ENCODE data around the gene FBRSL1. TPM values are rescaled to one million over a fixed set of nuclear protein-coding genes. Genes with fewer than 3 reads are reported as not detected.
A peak's percentile ranks its signal among the peaks of the same experiment; 100 is the strongest.

FBRSL1 gene
- total RNA-seq, 1 experiment from 2014 or later: 96.1 TPM

- no peak for DNase-seq
- BruUV-seq (replicated peaks): no TSS peak
These were observed 12.1 kb upstream of the FBRSL1 start for GRCh38 chr12:132477703-132478432.

GRCh38 chr12:132478433-132478803 is 11.5 kb upstream of the FBRSL1 start:
- Histone ChIP-seq H3K4me1 (no peaks in the 10 kb centered on the region), H3K4me3 (ENCODE audit: low read depth, low read length) (no peak overlapping the region), H3K9me3 (peaks cover 7% of the 10 kb centered on the region), H3K36me3 (ENCODE audit: control insufficient read depth, insufficient read depth, low read length) (no peaks in the 10 kb centered on the region), H3K27me3 (replicated peaks; ENCODE audit: control insufficient read depth, insufficient read depth, low read length) (no peaks in the 10 kb centered on the region)
- no peak for TF ChIP-seq CTCF (IDR thresholded peaks at IDR 0.05; ENCODE audit: insufficient read depth in 1 of 2, low read depth in 1 of 2, low read length in 1 of 2, severe bottlenecking in 1 of 2, unreplicated experiment in 1 of 2)
- intact Hi-C loops (cut with micrococcal nuclease; ENCODE audit: unreplicated experiment): no loop called here
- ChIA-PET POLR2A (no interaction called here), CTCF (no interaction called here)
- BruUV-seq (replicated peaks): no TSS peak
- Mint-ChIP-seq H3K27me3 (ENCODE audit: insufficient read depth, unreplicated experiment) (peaks cover 6% of the 10 kb centered on the region), H3K27ac (ENCODE audit: unreplicated experiment) (no peak overlapping the region), H3K4me3 (ENCODE audit: unreplicated experiment) (no peak overlapping the region), H3K9me3 (ENCODE audit: unreplicated experiment) (peaks cover 9% of the 10 kb centered on the region), H3K36me3 (ENCODE audit: insufficient read depth, unreplicated experiment) (peaks cover 19% of the 10 kb centered on the region), H3K4me1 (ENCODE audit: low read depth, unreplicated experiment) (peaks cover 5% of the 10 kb centered on the region)
- no peak for DNase-seq

More at GRCh38 chr12:132477703-132478432, 12.1 kb upstream of the FBRSL1 start:
- Histone ChIP-seq H3K4me1 (no peaks in the 10 kb centered on the region), H3K9me3 (peaks cover 7% of the 10 kb centered on the region), H3K27me3 (replicated peaks; ENCODE audit: control insufficient read depth, insufficient read depth, low read length) (no peaks in the 10 kb centered on the region), H3K36me3 (ENCODE audit: control insufficient read depth, insufficient read depth, low read length) (no peaks in the 10 kb centered on the region), H3K4me3 (ENCODE audit: low read depth, low read length) (no peak overlapping the region)
- Mint-ChIP-seq H3K36me3 (ENCODE audit: insufficient read depth, unreplicated experiment) (peaks cover 19% of the 10 kb centered on the region), H3K4me3 (ENCODE audit: unreplicated experiment) (no peak overlapping the region), H3K9me3 (ENCODE audit: unreplicated experiment) (peaks cover 9% of the 10 kb centered on the region), H3K27me3 (ENCODE audit: insufficient read depth, unreplicated experiment) (peaks cover 6% of the 10 kb centered on the region), H3K27ac (ENCODE audit: unreplicated experiment) (no peak overlapping the region), H3K4me1 (ENCODE audit: low read depth, unreplicated experiment) (peaks cover 5% of the 10 kb centered on the region)
- TF ChIP-seq CTCF (IDR thresholded peaks at IDR 0.05; ENCODE audit: insufficient read depth in 1 of 2, low read depth in 1 of 2, low read length in 1 of 2, severe bottlenecking in 1 of 2, unreplicated experiment in 1 of 2): no peak
- ChIA-PET POLR2A (no interaction called here), CTCF (no interaction called here)
- intact Hi-C loops (cut with micrococcal nuclease; ENCODE audit: unreplicated experiment): no loop called here

- Histone ChIP-seq H3K4me3 (ENCODE audit: low read depth, low read length) (no peak overlapping the region), H3K9me3 (peaks cover 7% of the 10 kb centered on the region), H3K27me3 (replicated peaks; ENCODE audit: control insufficient read depth, insufficient read depth, low read length) (no peaks in the 10 kb centered on the region), H3K4me1 (no peaks in the 10 kb centered on the region), H3K36me3 (ENCODE audit: control insufficient read depth, insufficient read depth, low read length) (no peaks in the 10 kb centered on the region)
- CTCF ChIA-PET: no interaction called here
- H3K4me1 Mint-ChIP-seq (ENCODE audit: low read depth, unreplicated experiment): peaks cover 5% of the 10 kb centered on the region
- no peak overlapping the region for H3K4me3 Mint-ChIP-seq (ENCODE audit: unreplicated experiment)
- H3K27ac Mint-ChIP-seq (ENCODE audit: unreplicated experiment): no peak overlapping the region
- peaks cover 6% of the 10 kb centered on the region for H3K27me3 Mint-ChIP-seq (ENCODE audit: insufficient read depth, unreplicated experiment)
- POLR2A ChIA-PET: no interaction called here
- no TSS peak for BruUV-seq (replicated peaks)
- peak in 1 of 2 experiments; percentile 3 for TF ChIP-seq CTCF (IDR thresholded peaks at IDR 0.05; ENCODE audit: insufficient read depth in 1 of 2, low read depth in 1 of 2, low read length in 1 of 2, severe bottlenecking in 1 of 2, unreplicated experiment in 1 of 2)
- intact Hi-C loops (cut with micrococcal nuclease; ENCODE audit: unreplicated experiment): no loop called here
- H3K9me3 Mint-ChIP-seq (ENCODE audit: unreplicated experiment): peaks cover 9% of the 10 kb centered on the region
- DNase-seq: no peak
- peaks cover 19% of the 10 kb centered on the region for H3K36me3 Mint-ChIP-seq (ENCODE audit: insufficient read depth, unreplicated experiment)
These were observed 11.1 kb upstream of the FBRSL1 start for GRCh38 chr12:132478845-132479244.

All from Caco-2 (cell line).